Left ventricle myocardium inferior (tissue), 1 donor: ENCODE measurements around the gene SPTBN1. TPM values are rescaled to one million over a fixed set of nuclear protein-coding genes. Genes with fewer than 3 reads are reported as not detected.

Source experiments
- DNase-seq: peaks from one replicate; pipeline ENCODE4 v3.0.0-alpha.2; 2020
- H3K27ac ChIP-seq: fragments of 200-600 bp; replicated peaks from 2 replicates; pipeline ENCODE4 v1.8.0; 2021
- H3K27me3 ChIP-seq: fragments of 200-600 bp; 2 replicates; pipeline ENCODE4 v1.8.0; 2021; ENCODE audit warnings: low read depth
- H3K36me3 ChIP-seq: fragments of 200-600 bp; 2 replicates; pipeline ENCODE4 v1.8.0; 2021
- H3K4me1 ChIP-seq: fragments of 200-600 bp; 2 replicates; pipeline ENCODE4 v1.8.0; 2021
- H3K4me3 ChIP-seq: fragments of 200-600 bp; 2 replicates; pipeline ENCODE4 v1.8.0; 2021; ENCODE audit warnings: mild to moderate bottlenecking, moderate library complexity
- H3K9me3 ChIP-seq: fragments of 200-600 bp; replicated peaks from 2 replicates; pipeline ENCODE4 v1.8.0; 2021
- intact Hi-C: fragments of 100-400 bp; cut with micrococcal nuclease; formaldehyde crosslinking; loops from one replicate; pipeline ENCODE4 v1.11.0; 2022
- total RNA-seq: library from RNA; stranded (reverse); fragmentation: NEBNext Ultra II Directional; extraction: Animal tissue kit (Norgen Biotek cat#: 25700); gene quantifications from one replicate; pipeline ENCODE4 v1.2.1, GENCODE V29; 2021
- TF ChIP-seq, protein P1 (sequence below): fragments of 200-600 bp; IDR thresholded peaks from 2 replicates; pipeline ENCODE4 v1.8.0; 2021; ENCODE audit warnings: antibody characterized with exemption, mild to moderate bottlenecking, borderline replicate concordance
- donor health status: DM: no; HTN: yes; CAD: no; lungs with severe emphysema.

SPTBN1 gene
- total RNA-seq, 1 donor from 2014 or later, result 484 TPM

DNA sequence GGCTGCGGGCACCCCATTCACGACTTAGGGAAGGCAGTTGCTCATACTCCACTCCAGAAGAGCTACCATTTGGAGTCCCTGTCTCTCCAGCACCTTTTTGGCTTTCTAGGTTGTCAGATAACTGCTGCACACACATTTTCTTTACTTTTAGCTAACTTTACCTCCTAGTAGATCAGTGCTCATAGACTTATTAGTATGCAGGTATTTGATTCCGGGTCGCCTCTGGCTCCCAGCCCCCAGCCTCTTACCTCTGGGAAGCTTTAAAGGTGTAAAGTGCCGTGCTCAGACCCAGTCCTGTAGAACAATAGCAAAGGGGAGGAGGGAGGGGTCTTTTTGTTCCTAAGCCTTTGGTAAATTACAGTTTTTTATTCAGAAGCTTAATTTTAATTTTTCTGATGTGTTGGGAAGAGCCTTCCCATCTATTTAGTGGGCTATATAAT lies 102.9 kb downstream of the SPTBN1 start:
- intact Hi-C loops, result no loop called here
- peaks cover 99% of the 10 kb centered on the region for H3K4me1 ChIP-seq
- H3K9me3 ChIP-seq, result no peaks in the 10 kb centered on the region
- peak overlapping the region; percentile 66 for H3K4me3 ChIP-seq
- peak overlapping the region; percentile 89 for H3K27ac ChIP-seq
- TF ChIP-seq, protein P1, sequence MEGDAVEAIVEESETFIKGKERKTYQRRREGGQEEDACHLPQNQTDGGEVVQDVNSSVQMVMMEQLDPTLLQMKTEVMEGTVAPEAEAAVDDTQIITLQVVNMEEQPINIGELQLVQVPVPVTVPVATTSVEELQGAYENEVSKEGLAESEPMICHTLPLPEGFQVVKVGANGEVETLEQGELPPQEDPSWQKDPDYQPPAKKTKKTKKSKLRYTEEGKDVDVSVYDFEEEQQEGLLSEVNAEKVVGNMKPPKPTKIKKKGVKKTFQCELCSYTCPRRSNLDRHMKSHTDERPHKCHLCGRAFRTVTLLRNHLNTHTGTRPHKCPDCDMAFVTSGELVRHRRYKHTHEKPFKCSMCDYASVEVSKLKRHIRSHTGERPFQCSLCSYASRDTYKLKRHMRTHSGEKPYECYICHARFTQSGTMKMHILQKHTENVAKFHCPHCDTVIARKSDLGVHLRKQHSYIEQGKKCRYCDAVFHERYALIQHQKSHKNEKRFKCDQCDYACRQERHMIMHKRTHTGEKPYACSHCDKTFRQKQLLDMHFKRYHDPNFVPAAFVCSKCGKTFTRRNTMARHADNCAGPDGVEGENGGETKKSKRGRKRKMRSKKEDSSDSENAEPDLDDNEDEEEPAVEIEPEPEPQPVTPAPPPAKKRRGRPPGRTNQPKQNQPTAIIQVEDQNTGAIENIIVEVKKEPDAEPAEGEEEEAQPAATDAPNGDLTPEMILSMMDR, result no peak
- H3K27me3 ChIP-seq, result no peaks in the 10 kb centered on the region
- peaks cover 4% of the 10 kb centered on the region for H3K36me3 ChIP-seq
- no peak for DNase-seq

DNA sequence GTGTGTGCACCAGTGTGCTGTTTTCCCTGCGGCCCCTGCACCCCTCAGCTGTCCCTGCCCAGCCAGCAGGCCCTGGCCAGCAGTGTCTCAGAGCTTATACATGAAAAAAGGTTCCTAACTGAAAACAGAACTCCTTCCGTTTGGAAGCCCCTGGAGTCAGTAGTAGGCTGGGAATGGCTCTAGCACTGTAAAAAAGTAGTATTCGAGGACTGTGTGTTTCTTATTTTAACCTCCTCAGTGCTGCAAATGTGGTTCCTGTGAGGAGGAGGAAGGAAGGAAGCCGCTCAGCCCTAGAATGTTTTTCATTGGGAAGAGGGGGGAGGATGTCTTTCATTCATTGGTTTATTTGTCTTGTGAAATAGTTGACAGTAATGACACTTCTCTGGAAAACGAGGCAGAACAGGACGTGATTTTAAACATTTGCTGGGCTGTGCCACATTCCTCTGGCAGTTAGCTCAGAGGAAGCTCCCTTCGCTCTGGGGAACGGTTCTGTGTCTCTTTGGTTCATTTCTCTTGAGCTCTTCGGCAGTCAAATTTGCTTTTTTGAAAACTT lies 103.5 kb downstream of the SPTBN1 start:
- H3K4me3 ChIP-seq, result peak overlapping the region; percentile 66
- H3K36me3 ChIP-seq, result peaks cover 4% of the 10 kb centered on the region
- H3K27ac ChIP-seq, result peak overlapping the region; percentile 89
- no peak for DNase-seq
- TF ChIP-seq, protein P1, result no peak
- H3K27me3 ChIP-seq, result no peaks in the 10 kb centered on the region
- no peaks in the 10 kb centered on the region for H3K9me3 ChIP-seq
- intact Hi-C loops, result no loop called here
- peaks cover 99% of the 10 kb centered on the region for H3K4me1 ChIP-seq

DNA sequence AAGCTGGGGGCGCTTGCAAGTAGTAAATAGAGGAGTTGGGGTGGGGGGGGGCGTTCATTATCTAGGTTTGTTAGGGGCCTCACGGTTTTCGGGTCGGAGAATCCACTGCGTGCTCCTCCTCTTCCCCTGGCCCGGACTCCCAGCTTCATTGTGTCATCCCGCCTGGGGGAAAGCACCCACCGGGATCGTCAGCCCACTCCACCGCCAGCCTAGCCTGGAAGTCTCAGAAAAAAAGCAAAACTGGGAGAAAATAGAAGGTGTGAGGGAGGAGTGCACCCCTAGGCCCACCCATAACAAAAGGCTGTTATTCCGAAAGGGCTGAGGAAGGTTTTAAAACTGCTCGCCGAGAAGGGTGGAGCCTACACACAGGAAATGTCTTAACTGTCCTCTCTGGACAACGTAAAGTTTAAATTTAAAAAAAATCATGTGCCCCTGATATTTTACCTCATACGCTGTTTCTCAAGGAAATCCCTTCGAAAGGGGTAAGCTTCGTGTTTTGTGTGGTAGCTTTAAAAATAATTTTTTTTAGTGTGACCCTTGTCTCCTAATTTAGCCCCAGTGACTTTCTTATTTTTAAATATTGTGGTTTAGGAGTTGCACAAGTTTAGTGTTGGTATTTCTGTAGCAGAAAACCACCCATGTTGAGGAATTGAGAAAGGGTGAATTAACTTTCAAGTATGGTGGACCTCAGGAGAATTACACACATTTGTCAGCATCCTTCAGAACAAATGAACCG lies 104.2 kb downstream of the SPTBN1 start:
- Histone ChIP-seq H3K27me3 (no peaks in the 10 kb centered on the region), H3K36me3 (peaks cover 4% of the 10 kb centered on the region), H3K4me1 (peaks cover 99% of the 10 kb centered on the region), H3K9me3 (no peaks in the 10 kb centered on the region), H3K27ac (peak overlapping the region; percentile 89), H3K4me3 (peak overlapping the region; percentile 66)
- no peak for DNase-seq
- TF ChIP-seq, protein P1, result no peak
- intact Hi-C loops, result no loop called here

DNA sequence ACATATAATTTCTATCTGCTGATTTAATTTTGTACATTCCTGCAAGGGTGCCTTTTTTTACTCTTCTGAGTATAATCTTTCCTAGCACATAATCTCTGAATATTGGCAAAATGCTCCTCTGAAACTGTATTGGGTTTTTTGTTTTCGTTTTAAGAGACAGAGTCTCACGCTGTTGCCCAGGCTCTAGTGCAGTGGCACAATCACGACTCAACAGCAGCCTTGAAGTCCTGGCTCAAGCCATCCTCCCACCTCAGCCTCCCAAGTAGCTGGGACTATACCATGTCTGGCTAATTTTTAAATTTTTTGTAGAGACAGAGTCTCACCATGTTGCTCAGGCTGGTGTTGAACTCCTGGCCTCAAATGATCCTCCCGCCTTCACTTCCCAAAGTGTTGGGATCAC lies 104.9 kb downstream of the SPTBN1 start:
- H3K4me3 ChIP-seq, result peak overlapping the region; percentile 66
- H3K36me3 ChIP-seq, result peaks cover 4% of the 10 kb centered on the region
- intact Hi-C loops, result no loop called here
- peak overlapping the region; percentile 89 for H3K27ac ChIP-seq
- no peak for DNase-seq
- no peaks in the 10 kb centered on the region for H3K27me3 ChIP-seq
- H3K9me3 ChIP-seq, result no peaks in the 10 kb centered on the region
- TF ChIP-seq, protein P1, result no peak
- H3K4me1 ChIP-seq, result peaks cover 99% of the 10 kb centered on the region

DNA sequence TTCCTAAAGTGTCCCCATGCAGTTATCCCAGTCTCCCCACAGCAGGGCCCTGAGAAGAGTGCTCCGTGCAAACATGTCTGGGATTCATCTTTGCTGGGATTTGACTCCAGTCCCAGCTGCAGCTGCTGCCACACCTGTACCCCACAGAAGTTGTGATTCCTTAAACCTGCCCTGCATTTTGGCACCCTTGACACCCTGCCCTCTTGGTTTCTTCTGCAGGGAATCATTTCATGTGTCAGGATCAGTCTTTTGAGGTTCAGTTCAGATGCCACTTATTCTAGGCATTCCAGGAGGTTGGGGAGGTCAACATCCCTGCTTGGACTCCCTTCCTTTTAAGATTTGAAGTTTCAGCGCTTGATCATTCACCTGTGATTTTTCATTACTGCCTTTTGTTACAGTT lies 108.3 kb downstream of the SPTBN1 start:
- TF ChIP-seq, protein P1, result no peak
- no peaks in the 10 kb centered on the region for H3K27me3 ChIP-seq
- H3K4me3 ChIP-seq, result no peak overlapping the region
- intact Hi-C loops, result no loop called here
- no peaks in the 10 kb centered on the region for H3K36me3 ChIP-seq
- no peak for DNase-seq
- no peaks in the 10 kb centered on the region for H3K9me3 ChIP-seq
- peak overlapping the region; percentile 25 for H3K27ac ChIP-seq
- peaks cover 97% of the 10 kb centered on the region for H3K4me1 ChIP-seq
